Measurements from ENCODE around the gene EVA1B. TPM values are rescaled to one million over a fixed set of nuclear protein-coding genes. Genes with fewer than 3 reads are reported as not detected.

EVA1B gene, protein sequence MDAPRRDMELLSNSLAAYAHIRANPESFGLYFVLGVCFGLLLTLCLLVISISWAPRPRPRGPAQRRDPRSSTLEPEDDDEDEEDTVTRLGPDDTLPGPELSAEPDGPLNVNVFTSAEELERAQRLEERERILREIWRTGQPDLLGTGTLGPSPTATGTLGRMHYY
- total RNA-seq (2014; rRNA removed; shearing (Covaris generic)), result 2.8 and 5.2 TPM in 2 replicates
- 6.8 and 7.6 TPM in 2 replicates for polyA plus RNA-seq (2015; cell fraction: cytosol; rRNA removed)
- 0.84 and 1.9 TPM in 2 replicates for polyA plus RNA-seq (2015; cell fraction: nucleus; rRNA removed)

DNA sequence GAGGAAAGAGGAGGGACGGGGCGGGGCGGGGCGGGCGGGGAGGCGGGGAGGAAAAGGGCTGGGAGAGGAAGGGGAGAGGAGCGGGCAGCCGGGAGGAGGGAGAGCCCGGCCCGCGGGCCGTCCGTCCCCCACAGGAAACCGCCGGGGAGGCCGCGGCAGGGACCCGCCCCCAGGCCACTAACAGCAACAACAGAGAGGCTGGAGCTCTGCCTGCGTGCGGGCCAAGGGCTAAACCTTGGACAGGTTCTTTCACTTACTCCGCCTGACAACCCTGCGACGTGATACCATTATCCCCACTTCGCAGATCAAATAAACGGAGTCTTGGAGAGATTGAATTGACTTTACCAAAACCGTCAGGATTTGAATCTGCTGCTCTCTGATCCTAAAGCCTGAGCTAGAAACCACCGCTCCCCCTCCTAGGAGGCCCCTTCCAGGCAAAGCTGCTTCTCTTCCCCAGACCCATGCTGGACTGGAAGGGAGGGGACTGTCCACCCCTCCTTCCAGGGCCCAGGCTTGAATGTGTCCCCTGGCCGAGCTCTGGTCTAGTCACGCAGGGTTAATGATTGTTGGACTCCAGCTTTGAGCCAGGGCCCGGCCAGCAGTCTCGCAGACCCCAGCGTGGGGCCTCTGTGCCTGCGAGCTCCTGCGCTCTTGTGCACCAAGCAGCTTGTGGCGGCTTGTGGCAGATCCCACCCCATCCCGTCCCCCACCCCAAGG lies at the start of gene EVA1B:
Gene EVA1B, minus strand, starts transcription at position 10 of the 717 bp plus-strand sequence. CDS start 608 bp downstream, outside the sequence.
- DNase-seq (ENCODE audit: low read depth, low spot score), result peak; percentile 30
- in situ Hi-C loops (cut with HindIII; ENCODE audit: low pct_unique_long_range_greater_than_20kb, low sequenced_read_pairs), result no loop called here

DNA sequence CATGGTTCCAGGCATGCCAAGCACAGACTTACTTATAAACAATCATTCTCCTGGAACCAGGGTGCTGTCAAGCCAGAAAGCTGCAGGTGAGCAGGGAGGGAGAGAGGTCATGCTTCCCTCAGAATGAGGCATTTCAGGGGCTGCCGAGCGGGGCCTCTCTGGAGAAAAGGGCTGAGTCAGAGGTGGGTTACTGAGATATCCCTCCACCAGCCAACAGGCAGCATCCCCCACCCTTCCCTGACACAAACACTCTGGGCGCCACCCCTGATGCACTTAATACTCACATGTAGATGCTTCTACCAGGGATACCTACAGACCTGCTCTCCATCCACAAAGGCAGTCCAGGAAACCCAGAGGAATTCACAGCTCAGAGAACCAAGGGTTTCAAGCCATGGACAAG lies 49.2 kb upstream of the EVA1B start:
- no peak for DNase-seq (ENCODE audit: low read depth, low spot score)
- in situ Hi-C loops (cut with HindIII; ENCODE audit: low pct_unique_long_range_greater_than_20kb, low sequenced_read_pairs), result no loop called here

DNA sequence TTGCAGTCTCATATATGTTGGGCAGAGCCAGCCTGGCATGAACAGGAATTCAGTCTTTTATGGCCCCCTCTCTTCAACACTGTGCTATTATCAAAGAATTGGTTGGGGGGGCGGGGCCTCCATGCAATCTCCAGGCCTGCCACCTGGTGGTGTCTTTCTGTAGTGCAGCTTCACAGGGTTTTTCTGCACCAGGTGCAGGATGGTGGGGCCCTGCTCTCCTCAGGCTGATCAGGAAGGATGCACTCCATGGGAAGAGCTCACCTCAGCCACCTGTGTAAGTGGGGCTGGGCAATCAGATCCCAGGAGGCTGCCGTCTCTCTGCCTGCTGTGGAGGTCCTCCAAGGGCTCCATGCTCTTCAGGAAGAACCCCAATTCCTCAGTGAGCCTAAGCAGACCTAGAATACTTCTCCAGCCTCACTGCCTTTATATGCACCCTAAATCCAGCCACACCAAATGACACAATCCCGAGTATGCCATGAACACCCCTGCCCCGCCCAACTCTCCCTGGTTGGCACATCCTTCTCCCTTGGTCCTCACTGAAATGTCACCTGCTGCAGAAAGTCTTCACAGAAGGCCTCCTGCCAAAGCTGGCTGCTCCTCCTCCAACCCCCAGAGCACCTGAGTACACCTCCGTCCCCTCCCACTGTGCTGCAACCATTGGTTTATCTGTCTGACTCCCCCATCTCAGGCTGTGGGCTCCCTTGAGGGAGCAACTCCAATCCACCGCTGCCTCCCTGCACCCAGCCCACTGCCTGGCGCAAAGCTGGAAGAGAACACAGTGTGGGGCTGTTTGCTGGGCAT lies 45.8 kb upstream of the EVA1B start:
- in situ Hi-C loops (cut with HindIII; ENCODE audit: low pct_unique_long_range_greater_than_20kb, low sequenced_read_pairs), result no loop called here
- DNase-seq (ENCODE audit: low read depth, low spot score), result peak; percentile 70

DNA sequence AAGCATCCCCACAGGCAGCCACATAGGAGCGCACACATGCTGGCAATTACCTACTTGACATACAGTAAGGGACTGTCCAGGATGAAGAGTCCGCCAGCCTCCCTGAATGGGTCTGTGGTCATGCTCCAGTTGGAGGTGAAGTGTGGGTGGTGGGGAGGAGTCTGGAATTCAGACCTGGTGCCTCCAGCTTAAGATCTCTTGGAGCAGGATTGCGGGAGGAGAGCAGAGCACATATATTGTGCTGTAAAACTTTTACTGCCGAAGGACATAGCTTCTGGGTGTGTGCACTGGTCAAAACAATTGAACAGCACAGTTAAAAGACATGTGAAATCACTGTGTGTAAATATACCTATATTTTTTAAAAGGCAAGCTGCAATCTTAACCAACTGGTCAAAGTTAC lies 44.4 kb upstream of the EVA1B start:
- in situ Hi-C loops (cut with HindIII; ENCODE audit: low pct_unique_long_range_greater_than_20kb, low sequenced_read_pairs), result no loop called here
- DNase-seq (ENCODE audit: low read depth, low spot score), result no peak

DNA sequence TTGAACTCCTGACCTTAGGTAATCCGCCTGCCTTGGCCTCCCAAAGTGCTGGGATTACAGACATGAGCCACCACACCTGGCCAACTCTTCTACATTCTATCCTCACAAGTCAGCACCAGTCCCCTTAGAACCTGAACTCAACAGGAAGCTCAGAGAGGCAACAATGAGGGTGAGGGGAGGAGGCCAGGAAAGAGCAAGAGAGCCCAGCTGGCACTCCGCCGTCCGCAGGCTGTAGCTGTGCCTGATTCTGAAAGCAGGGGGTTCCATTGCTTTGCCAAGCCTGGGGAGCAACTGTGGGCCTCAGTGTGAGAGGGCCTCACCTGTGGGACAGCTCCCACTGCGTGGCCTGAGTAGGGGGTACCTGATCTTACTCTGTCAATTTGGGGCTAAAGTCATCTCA lies 43.6 kb upstream of the EVA1B start:
- in situ Hi-C loops (cut with HindIII; ENCODE audit: low pct_unique_long_range_greater_than_20kb, low sequenced_read_pairs), result no loop called here
- no peak for DNase-seq (ENCODE audit: low read depth, low spot score)

DNA sequence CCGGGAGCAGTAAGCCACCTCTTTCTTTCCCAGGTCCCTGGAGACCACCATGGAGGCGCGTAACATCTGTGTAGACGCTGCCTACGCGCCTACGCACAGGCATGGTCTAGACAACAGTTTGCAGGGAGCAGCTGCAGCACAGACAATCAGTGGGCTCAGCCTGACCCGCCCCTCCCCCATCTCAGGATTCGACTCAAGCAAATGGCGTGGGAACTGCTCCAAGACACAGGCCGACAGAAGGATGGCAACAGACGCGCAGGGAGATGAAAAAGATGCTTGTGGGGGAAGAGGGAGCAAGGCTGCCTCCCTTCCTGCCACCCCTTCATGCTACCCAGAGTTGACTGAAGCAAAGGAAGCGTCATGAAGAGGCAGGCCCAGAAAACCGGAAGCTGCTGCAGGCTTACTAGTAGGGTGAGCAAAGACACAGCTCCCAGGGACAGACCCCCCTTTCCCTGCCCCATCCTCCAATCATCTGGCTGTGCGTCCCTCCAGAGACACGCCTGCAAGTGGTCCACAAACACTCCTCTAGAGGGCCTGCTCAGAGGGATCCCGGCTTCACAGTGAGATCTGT lies 42.7 kb upstream of the EVA1B start:
- in situ Hi-C loops (cut with HindIII; ENCODE audit: low pct_unique_long_range_greater_than_20kb, low sequenced_read_pairs), result no loop called here
- no peak for DNase-seq (ENCODE audit: low read depth, low spot score)

DNA sequence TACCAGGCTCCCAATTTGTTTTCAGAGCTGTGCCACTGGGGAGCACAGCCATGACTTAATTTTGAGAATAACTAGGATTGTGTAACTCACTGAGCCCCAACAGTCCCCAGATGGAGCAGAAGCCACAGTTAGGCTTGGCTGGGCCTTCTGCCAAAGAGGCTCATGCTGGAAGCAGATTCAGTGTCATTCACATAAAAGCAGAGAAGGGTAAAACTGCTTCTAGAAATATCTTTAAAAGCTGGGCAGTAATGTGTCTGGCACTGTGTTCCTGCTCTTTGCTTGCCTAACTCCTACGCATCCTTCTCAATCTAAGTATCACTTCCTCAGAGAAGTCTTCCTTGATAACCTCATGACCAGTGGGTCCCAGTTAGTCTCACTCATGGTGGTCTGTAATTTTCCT lies 41.9 kb upstream of the EVA1B start:
- in situ Hi-C loops (cut with HindIII; ENCODE audit: low pct_unique_long_range_greater_than_20kb, low sequenced_read_pairs), result no loop called here
- no peak for DNase-seq (ENCODE audit: low read depth, low spot score)

DNA sequence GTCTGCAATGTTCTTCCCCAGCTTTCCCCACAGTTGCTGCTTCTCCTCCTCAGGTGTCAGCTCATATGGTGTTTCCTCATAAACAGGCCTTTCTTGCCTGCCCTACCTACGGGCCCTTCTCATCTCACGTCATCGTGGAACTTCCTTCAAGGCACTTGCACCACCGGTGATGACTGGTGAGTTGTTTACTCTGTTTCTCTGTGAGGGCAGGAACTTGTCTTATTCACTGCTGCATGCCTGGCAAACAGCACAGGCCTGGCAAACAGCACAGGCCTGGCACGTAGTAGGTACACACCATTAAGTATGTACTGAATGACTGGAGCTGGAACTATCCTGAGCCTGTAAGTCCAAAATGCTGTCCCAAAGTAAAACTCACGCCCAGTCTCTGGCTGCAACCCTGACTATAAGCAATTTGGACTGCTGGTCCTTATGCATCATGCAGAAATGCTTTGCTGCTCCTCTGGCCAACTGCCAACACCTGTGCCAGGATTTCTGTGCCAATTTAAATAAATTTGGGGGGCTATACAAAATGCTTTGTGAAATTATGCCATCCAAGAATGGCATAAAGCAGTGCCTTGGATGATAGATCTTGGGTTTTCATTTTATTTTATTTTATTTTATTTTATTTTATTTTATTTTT lies 36.6 kb upstream of the EVA1B start:
- in situ Hi-C loops (cut with HindIII; ENCODE audit: low pct_unique_long_range_greater_than_20kb, low sequenced_read_pairs), result no loop called here
- no peak for DNase-seq (ENCODE audit: low read depth, low spot score)

DNA sequence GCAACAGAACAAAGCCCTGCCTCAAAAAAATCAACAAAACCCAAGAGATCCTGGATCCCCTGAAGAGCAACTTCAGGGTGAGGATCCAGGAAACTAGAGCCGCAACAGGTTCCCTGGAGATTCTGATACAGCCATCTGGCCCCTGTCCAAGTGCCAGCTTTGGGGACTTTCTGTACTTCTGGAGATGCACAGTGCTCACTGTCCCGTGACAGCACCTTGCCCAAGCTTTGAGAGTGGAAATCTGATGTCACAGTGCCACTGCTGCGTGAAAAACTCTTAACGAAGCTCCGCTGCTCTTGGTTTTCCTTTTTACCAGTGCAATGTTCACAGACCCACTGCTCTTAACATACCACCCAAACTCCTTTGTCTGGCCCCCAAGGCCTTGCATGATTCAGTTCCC lies 35.9 kb upstream of the EVA1B start:
- in situ Hi-C loops (cut with HindIII; ENCODE audit: low pct_unique_long_range_greater_than_20kb, low sequenced_read_pairs), result no loop called here

DNA sequence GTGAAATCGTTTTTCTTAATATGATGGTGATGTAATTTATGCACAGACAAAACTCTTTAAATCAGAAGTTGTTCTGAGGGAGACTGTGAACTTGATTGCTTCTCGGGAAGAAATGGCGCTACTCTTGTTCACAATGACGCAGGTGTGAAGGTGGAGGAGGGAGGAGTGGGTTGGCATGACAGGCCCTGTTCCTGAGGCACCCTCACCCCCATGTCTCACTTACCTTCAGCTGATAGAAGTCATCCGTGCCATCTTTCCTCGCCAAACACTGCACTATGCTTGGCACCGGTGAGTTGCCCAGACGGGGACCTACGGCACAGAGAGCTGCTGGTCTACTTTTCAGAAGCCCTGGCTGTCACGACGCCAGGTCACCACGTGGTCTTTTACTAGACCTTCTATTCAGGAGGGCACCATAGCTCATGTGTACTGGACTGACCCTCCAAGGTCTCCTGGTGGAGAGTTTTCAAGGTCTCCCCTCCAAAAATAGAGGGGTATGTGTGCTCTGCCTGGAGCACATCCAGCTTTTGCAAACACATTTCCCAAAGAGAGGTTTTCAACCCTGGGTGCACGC lies 35.2 kb upstream of the EVA1B start:
- no peak for DNase-seq (ENCODE audit: low read depth, low spot score)
- in situ Hi-C loops (cut with HindIII; ENCODE audit: low pct_unique_long_range_greater_than_20kb, low sequenced_read_pairs), result no loop called here

More for the DNA sequence above, 35.9 kb upstream of the EVA1B start:
- DNase-seq (ENCODE audit: low read depth, low spot score), result no peak

DNA sequence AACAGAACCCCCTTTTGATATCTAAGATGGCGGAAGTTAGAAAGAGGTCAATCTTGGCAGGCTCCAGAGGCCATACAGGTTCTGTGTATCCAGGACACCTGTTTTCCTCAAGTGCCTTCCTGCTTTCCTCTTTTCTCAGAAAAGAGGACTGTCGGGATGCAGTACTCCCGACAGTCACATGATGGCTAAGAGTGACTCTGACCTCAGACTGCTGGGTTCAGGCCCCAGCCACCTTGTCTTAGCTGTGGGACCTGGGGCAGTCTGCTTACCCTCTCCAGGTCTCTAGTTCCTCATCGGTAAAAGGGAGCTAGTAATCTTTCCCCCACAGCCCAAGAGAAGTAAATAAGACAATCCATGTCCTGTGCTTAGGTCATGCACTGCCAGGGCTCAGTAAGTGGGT lies 32.4 kb upstream of the EVA1B start:
- DNase-seq (ENCODE audit: low read depth, low spot score), result no peak
- in situ Hi-C loops (cut with HindIII; ENCODE audit: low pct_unique_long_range_greater_than_20kb, low sequenced_read_pairs), result no loop called here

DNA sequence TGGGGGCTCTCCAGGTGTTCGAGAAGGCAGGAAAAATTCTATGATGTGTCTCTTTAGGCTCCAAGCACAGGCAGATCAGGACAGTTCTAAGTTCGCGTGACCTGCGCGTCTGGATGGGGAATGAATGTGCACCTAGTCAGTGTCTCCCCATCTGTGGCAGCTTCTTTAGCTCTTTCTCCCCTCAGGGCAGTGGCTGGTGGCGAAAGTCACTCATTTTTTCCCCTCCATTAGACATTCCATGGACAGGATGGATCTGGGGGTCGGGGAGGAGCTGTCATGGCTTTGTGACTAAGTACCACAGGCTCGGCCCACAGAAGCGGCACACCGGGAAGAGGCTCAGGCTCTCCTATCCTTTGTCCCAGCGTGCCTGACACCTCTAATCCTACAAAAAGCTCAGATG lies 31.0 kb upstream of the EVA1B start:
- DNase-seq (ENCODE audit: low read depth, low spot score), result no peak
- in situ Hi-C loops (cut with HindIII; ENCODE audit: low pct_unique_long_range_greater_than_20kb, low sequenced_read_pairs), result no loop called here

DNA sequence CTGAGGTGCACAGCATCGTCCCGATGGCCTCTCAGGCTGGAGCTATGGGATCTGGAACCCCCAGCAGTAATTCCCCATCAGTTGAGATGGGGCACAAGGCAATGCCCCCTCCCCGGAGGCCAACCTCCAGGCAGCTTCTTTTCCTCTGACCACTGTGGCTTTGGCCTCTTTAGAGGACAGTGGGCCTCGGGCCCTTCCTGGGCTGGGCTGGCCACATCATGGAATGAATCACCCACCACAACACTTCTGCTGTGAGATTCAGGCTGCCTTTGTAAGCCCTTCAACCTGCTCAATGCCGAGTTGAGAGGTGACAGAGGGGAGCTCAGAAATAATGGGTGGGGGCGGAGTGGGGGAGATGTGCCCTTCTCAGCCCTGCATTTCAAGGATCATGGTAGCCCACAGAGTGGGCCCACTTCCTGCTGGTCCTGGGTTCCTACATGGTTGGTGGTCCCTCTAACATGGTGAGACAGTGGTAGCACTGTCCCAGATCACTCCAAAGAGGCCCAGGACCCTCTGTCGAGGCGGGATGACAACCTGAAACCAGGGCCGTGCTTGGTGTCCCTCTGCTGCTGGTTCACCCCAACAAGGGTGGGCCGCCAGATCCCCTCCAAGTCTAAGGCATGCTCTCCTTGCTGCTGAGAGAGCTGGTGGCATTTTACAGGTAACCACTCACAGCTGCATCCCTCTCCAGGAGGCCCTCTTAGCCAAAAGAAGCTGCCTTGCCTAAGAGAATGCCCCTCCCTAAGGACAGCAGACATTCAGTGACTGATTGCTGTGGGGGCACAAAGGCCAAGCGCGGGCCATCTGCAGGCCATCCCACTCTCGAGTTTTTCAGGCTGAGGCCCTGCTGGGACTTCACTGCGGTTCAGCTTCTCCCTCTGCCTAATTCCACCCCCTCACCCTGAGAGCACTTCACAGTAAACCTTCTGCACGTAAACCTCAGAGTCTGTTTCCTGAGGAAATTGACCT lies 29.7 kb upstream of the EVA1B start:
- no peak for DNase-seq (ENCODE audit: low read depth, low spot score)
- in situ Hi-C loops (cut with HindIII; ENCODE audit: low pct_unique_long_range_greater_than_20kb, low sequenced_read_pairs), result no loop called here

DNA sequence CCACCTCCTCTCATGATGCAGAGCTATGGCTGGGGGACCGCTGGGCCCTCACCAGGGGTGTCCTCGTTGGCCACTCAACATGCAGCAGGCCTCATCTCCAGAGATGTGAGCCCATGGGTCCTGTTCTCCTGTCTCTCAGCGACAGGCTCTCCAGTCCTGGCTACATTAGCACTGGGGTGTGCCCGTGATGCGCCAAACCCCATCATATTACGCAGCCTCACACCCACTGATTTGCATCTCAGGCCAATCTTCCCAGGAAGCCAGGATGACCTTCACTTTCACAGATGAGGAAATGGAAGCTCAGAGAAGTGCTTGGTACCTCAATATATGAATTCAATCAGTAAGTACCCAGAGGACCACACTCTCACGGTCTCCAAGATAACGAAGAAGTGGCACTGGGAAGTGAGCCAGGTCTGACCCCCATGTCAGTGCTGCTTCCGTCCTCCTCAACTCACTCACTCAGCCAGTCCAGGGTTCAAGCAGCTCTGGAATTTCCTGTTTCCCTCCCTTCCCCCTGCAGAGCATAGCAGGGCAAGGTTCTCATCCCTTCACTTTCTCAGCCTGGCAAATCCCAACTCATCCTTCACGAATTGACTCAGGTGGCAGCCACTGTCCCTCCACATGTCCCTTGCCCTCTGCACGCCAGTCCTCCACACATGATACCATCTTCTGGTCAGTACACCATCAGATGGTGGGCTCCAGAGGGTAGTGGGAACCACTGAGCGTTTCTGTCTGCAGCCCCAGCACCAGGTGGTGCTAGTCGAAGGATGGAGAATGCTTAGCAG lies 28.9 kb upstream of the EVA1B start:
- no peak for DNase-seq (ENCODE audit: low read depth, low spot score)
- in situ Hi-C loops (cut with HindIII; ENCODE audit: low pct_unique_long_range_greater_than_20kb, low sequenced_read_pairs), result no loop called here

DNA sequence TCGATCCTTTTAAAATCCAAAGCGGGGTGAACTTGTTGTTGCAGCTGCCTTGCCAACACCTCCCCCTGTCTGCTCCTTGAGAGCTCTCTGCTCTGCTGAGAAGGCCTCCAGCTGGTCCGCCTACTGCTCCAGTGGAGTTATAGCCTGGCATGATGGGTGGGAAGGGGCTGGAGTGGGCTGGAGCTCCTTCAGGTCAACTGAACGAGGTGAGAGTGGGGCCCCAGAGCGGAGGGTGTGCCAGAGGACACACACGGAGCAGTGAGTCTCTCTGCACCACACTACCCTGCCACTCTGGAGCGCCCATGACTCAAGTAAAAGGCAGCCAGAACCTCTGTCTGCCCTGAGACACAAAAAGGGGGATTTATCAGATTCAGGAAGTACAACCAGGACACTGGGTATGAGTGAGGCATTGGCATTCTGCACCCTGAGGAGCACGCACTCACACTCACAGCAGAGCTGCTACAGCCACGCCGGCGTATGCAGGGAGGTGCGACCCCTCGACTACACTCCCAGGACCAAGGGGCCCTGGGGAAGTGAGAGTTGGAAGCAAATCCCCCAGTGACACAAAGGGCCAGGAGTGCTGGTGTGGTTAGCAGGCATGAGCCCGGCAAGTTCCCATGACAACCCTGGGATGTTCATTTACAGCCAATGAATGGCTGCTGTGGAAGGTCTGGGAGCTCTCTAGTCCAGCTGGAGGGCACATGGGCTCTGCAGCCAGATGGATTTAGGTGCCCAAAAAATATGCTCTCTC lies 28.0 kb upstream of the EVA1B start:
- in situ Hi-C loops (cut with HindIII; ENCODE audit: low pct_unique_long_range_greater_than_20kb, low sequenced_read_pairs), result no loop called here
- no peak for DNase-seq (ENCODE audit: low read depth, low spot score)

All from SK-MEL-5 (cell line).